GM19099 (cell line): ENCODE data around the gene BIRC3.

Experiments
- POLR2A ChIP-seq: IDR thresholded peaks from 3 replicates; pipeline ENCODE4 v1.6.1; 2011; ENCODE audit warnings: low read depth; ENCODE audit not compliant: insufficient read length; ENCODE audit errors: extremely low read depth

BIRC3 gene

GRCh38 chr11:102375720-102376399, 58.6 kb downstream of the BIRC3 start:
- no peak for TF ChIP-seq POLR2A

DNA sequence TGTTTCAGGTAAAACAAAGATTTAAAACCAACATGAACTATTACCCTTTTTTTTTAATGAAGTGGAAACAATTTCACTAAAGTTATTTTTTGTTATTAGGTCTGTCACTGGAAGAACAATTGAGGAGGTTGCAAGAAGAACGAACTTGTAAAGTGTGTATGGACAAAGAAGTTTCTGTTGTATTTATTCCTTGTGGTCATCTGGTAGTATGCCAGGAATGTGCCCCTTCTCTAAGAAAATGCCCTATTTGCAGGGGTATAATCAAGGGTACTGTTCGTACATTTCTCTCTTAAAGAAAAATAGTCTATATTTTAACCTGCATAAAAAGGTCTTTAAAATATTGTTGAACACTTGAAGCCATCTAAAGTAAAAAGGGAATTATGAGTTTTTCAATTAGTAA, 60.6 kb downstream of the BIRC3 start:
- TF ChIP-seq POLR2A, result no peak

- no peak for TF ChIP-seq POLR2A
These were observed 61.5 kb downstream of the BIRC3 start for GRCh38 chr11:102378818-102379217.

GRCh38 chr11:102382384-102382783, 65.1 kb downstream of the BIRC3 start:
- TF ChIP-seq POLR2A, result no peak

DNA sequence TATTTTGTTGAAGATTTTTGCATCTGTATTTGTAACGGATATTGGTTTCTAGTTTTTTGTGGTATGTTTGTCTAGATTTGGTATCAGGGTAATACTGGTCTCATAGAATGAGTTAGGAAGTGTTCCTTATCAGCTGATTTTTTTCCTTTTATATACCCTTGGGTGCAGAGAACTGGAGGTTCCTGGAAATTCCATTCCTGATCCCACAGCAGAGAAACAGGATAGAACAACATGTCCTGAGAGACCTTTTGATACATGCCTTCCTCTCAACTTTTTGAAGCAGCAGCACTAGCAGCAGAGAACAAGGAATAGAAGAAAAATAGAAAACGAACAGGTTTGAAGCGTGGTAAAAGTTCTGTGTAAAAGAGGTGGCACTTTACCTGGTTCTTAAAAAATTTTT, 66.6 kb downstream of the BIRC3 start:
- no peak for TF ChIP-seq POLR2A

DNA sequence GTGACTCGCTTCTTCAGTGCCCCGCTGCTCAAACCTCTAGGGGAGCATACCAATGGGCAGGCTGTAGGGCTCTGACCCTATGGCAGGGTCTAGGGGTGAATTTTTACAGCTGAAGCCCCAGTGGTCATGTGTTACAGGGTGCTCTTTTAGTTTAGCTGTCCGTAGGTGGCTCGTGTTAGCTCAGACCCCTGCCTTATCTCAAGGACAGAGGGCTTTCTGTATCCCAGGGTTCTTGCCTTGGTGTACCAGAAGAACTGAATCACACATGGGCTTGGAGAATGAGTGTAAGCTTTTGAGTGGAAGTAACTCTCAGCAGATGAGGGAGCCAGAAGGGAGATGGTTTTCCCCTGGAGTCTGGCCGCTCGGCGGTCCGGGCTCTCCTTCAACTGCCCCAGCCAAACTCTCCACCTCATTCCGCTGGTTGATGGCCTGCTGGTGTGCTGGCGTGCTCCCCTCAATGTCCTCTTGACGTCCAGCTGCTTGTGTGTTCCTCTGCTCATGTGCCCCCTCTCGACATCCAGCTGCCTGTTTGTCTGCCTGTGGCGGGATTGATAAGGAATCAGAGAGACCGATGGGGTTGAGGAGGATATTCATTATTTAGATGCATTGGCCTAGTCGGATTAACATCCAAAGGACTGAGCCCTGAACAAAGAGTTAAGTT, 67.3 kb downstream of the BIRC3 start:
- TF ChIP-seq POLR2A, result no peak

GRCh38 chr11:102385085-102386007, 68.1 kb downstream of the BIRC3 start:
- no peak for TF ChIP-seq POLR2A

- no peak for TF ChIP-seq POLR2A
These were observed 69.0 kb downstream of the BIRC3 start for GRCh38 chr11:102386136-102386734.

GRCh38 chr11:102387043-102387781, 69.9 kb downstream of the BIRC3 start:
- no peak for TF ChIP-seq POLR2A
